Mesenchymal stem cell (in vitro differentiated cells and primary cell): ENCODE results near the gene BID.

Experiments used
- DNase-seq: peaks from one replicate; pipeline ENCODE4 v3.0.0-alpha.2; 2013
- H2AFZ ChIP-seq: one replicate; pipeline ENCODE4 v1.6.1; 2013; ENCODE audit warnings: low read depth, mild to moderate bottlenecking, control low read depth, inconsistent platforms, low read length, moderate library complexity
- H2AK5ac ChIP-seq: 2 replicates; pipeline ENCODE4 v1.6.1; 2013; ENCODE audit warnings: low read length, moderate library complexity, mild to moderate bottlenecking, inconsistent platforms; ENCODE audit not compliant: severe bottlenecking
- H2BK120ac ChIP-seq: one replicate; pipeline ENCODE4 v1.6.1; 2013; ENCODE audit warnings: low read depth, mild to moderate bottlenecking, inconsistent platforms, low read length, moderate library complexity
- H2BK12ac ChIP-seq, 2 experiments: one replicate each; pipeline ENCODE4 v1.6.1; 2013; ENCODE audit warnings: inconsistent platforms in 2 of 2, low read length in 2 of 2, mild to moderate bottlenecking in 2 of 2, moderate library complexity in 2 of 2, control low read depth in 1 of 2
- H2BK15ac ChIP-seq: one replicate; pipeline ENCODE4 v1.6.1; 2013; ENCODE audit warnings: mild to moderate bottlenecking, low read depth, inconsistent platforms; ENCODE audit not compliant: poor library complexity, severe bottlenecking
- H2BK5ac ChIP-seq: 2 replicates; pipeline ENCODE4 v1.6.1; 2013; ENCODE audit warnings: low read depth, mild to moderate bottlenecking, low read length, control low read depth, inconsistent platforms; ENCODE audit not compliant: poor library complexity, severe bottlenecking
- H3K14ac ChIP-seq, 2 experiments: one replicate each; pipeline ENCODE4 v1.6.1; 2013; ENCODE audit warnings: inconsistent platforms in 2 of 2, low read length in 2 of 2, control low read depth in 1 of 2, mild to moderate bottlenecking in 1 of 2, moderate library complexity in 1 of 2
- H3K18ac ChIP-seq, 2 experiments: one replicate each; pipeline ENCODE4 v1.6.1; 2013; ENCODE audit warnings: inconsistent platforms in 2 of 2, low read length in 2 of 2, control low read depth in 1 of 2, low read depth in 1 of 2, mild to moderate bottlenecking in 1 of 2
- H3K23ac ChIP-seq, 2 experiments: one replicate each; pipeline ENCODE4 v1.6.1; 2013; ENCODE audit warnings: inconsistent platforms in 2 of 2, low read length in 2 of 2, mild to moderate bottlenecking in 2 of 2, moderate library complexity in 2 of 2, control low read depth in 1 of 2
- H3K27ac ChIP-seq: 2 replicates; pipeline ENCODE4 v1.5.1; 2013; ENCODE audit warnings: mild to moderate bottlenecking, moderate library complexity, low read length, control low read depth, inconsistent platforms; ENCODE audit not compliant: poor library complexity, severe bottlenecking
- H3K27me3 ChIP-seq, 2 experiments: 2 replicates each; pipeline versions ENCODE4 v1.6.1 to v1.7.0; 2013; ENCODE audit warnings: low read length in 2 of 2, mild to moderate bottlenecking in 2 of 2, moderate library complexity in 2 of 2, control low read depth in 1 of 2, inconsistent platforms in 1 of 2; ENCODE audit not compliant: control insufficient read depth in 1 of 2, insufficient read depth in 1 of 2
- H3K36me3 ChIP-seq, 2 experiments: 2 replicates each; pipeline versions ENCODE4 v1.6.1 to v1.7.0; 2013; ENCODE audit warnings: low read length in 2 of 2, control low read depth in 1 of 2, inconsistent platforms in 1 of 2, low read depth in 1 of 2, mild to moderate bottlenecking in 1 of 2; ENCODE audit not compliant: insufficient read depth in 2 of 2, control insufficient read depth in 1 of 2
- H3K4ac ChIP-seq, 2 experiments: one replicate each; pipeline ENCODE4 v1.6.1; 2013; ENCODE audit warnings: inconsistent platforms in 2 of 2, low read length in 2 of 2, mild to moderate bottlenecking in 2 of 2, moderate library complexity in 2 of 2, control low read depth in 1 of 2, low read depth in 1 of 2
- H3K4me1 ChIP-seq: 2 replicates; pipeline ENCODE4 v1.6.1; 2013; ENCODE audit warnings: low read depth, low read length, control low read depth; ENCODE audit not compliant: control insufficient read depth, insufficient read depth
- H3K4me2 ChIP-seq: 2 replicates; pipeline ENCODE4 v1.6.1; 2013; ENCODE audit warnings: low read length, mild to moderate bottlenecking, inconsistent platforms; ENCODE audit not compliant: poor library complexity, severe bottlenecking
- H3K4me3 ChIP-seq, 2 experiments: 2 replicates each; pipeline versions ENCODE4 v1.5.1 to v1.7.0; 2013; ENCODE audit warnings: low read length in 2 of 2, mild to moderate bottlenecking in 2 of 2, control low read depth in 1 of 2, low read depth in 1 of 2; ENCODE audit not compliant: insufficient read depth in 1 of 2
- H3K79me1 ChIP-seq: replicated peaks from 2 replicates; pipeline ENCODE4 v1.6.1; 2013; ENCODE audit warnings: mild to moderate bottlenecking, control low read depth, low read length, inconsistent platforms; ENCODE audit not compliant: poor library complexity, severe bottlenecking
- H3K9ac ChIP-seq: 2 replicates; pipeline ENCODE4 v1.7.0; 2013; ENCODE audit warnings: mild to moderate bottlenecking, low read length, moderate library complexity
- H3K9me3 ChIP-seq: 2 replicates; pipeline ENCODE4 v1.7.0; 2013; ENCODE audit warnings: mild to moderate bottlenecking, low read length; ENCODE audit not compliant: control insufficient read depth
- H4K8ac ChIP-seq: one replicate; pipeline ENCODE4 v1.6.1; 2013; ENCODE audit warnings: inconsistent platforms, mild to moderate bottlenecking, low read length, moderate library complexity
- H4K91ac ChIP-seq: one replicate; pipeline ENCODE4 v1.6.1; 2013; ENCODE audit warnings: mild to moderate bottlenecking, low read length, inconsistent platforms
- WGBS: methylation state at CpG from one replicate; pipeline ENCODE4 v1.1.7; 2013; ENCODE audit warnings: mixed read lengths; 5-methylcytosine and 5-hydroxymethylcytosine counted together

The BID gene

DNA sequence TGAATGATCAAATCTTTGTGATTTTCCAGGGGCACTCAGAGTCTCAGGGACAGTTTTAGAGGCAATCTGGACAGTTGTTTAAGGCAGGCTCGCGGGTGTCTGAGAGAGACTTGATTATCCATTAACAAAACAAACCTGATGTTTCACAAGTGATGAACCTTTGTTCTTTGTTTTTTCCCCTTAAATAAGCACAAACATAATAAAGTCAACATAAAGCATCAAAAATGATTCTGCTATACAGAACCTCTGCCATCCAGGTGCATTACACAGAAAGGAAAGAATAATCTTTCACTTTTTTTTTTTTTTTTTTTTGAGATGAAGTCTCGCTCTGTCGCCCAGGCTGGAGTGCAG, 13.2 kb downstream of the BID start:
- Histone ChIP-seq H3K4me1 (peaks cover 3% of the 10 kb centered on the region), H3K79me1 (peaks cover 16% of the 10 kb centered on the region), H3K9me3 (no peaks in the 10 kb centered on the region), H3K4me2 (no peak overlapping the region), H2BK12ac (no peak overlapping the region), H2BK120ac (no peak overlapping the region), H3K36me3 (peaks cover 0 to 3% of the 10 kb centered on the region in 2 experiments), H4K8ac (no peak overlapping the region), H3K18ac (no peak overlapping the region), H3K27ac (no peak overlapping the region), H3K27me3 (no peaks in the 10 kb centered on the region), H3K4me3 (no peak overlapping the region), H3K23ac (no peak overlapping the region), H2BK5ac (no peak overlapping the region), H3K14ac (no peak overlapping the region), H4K91ac (no peak overlapping the region), H2AFZ (no peak overlapping the region), H3K9ac (no peak overlapping the region), H3K4ac (no peak overlapping the region), H2AK5ac (no peak overlapping the region), H2BK15ac (no peak overlapping the region)
- no peak for DNase-seq
- WGBS = 97% methylated on average over 2 of the region's 4 CpGs

- Histone ChIP-seq H3K36me3 (peaks cover 0 to 14% of the 10 kb centered on the region in 2 experiments), H2BK5ac (no peak overlapping the region), H3K4me1 (no peaks in the 10 kb centered on the region), H4K91ac (no peak overlapping the region), H3K18ac (no peak overlapping the region), H3K79me1 (peaks cover 32% of the 10 kb centered on the region), H2AK5ac (no peak overlapping the region), H3K4me2 (no peak overlapping the region), H3K9ac (no peak overlapping the region), H3K27me3 (no peaks in the 10 kb centered on the region), H3K9me3 (no peaks in the 10 kb centered on the region), H2AFZ (no peak overlapping the region), H3K4ac (no peak overlapping the region), H4K8ac (no peak overlapping the region), H3K14ac (no peak overlapping the region), H3K23ac (no peak overlapping the region), H2BK15ac (no peak overlapping the region), H2BK120ac (no peak overlapping the region), H3K27ac (no peak overlapping the region), H3K4me3 (no peak overlapping the region), H2BK12ac (no peak overlapping the region)
- 91% methylated on average over 14 of the region's 14 CpGs for WGBS
- DNase-seq = no peak
These were observed 19.9 kb downstream of the BID start for GRCh38 chr22:17754233-17754925.

- Histone ChIP-seq H3K4ac (no peak overlapping the region), H2BK5ac (no peak overlapping the region), H4K8ac (no peak overlapping the region), H4K91ac (peak overlapping the region; percentile 9), H3K9me3 (no peaks in the 10 kb centered on the region), H3K36me3 (peaks cover 0 to 21% of the 10 kb centered on the region in 2 experiments), H3K18ac (no peak overlapping the region), H3K27ac (no peak overlapping the region), H3K23ac (no peak overlapping the region), H2BK12ac (no peak overlapping the region), H3K4me1 (no peaks in the 10 kb centered on the region), H3K79me1 (peaks cover 33% of the 10 kb centered on the region), H2AFZ (no peak overlapping the region), H3K9ac (no peak overlapping the region), H3K4me2 (no peak overlapping the region), H2BK15ac (peak overlapping the region; percentile 36), H2AK5ac (no peak overlapping the region), H3K4me3 (no peak overlapping the region), H3K14ac (peak overlapping the region in 1 of 2 experiments; percentile 36), H3K27me3 (no peaks in the 10 kb centered on the region), H2BK120ac (no peak overlapping the region)
- DNase-seq = peak; percentile 23
- 78% methylated on average over 13 of the region's 13 CpGs for WGBS
These were observed 20.8 kb downstream of the BID start for GRCh38 chr22:17753401-17753989.

DNA sequence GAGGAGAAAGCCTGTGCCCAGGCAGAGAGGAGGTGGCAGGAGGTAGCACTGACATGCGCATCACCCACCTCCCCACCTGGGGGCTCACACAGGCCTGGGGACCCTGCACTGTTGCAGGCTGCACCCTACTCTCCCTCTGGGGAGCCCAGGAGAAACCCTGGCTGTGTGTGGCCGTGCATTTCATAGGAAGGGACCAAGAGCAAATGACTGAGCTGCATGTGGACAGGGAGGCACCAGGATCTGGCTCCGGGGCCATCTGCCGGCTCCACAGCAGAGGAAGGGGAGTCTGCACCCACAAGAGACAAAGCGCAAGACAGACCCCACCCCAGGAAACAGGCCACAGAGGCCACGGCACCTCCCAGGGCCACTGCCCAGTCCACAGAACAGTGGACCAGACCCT, 22.7 kb downstream of the BID start:
- H3K23ac ChIP-seq = no peak overlapping the region
- H3K4me1 ChIP-seq = no peaks in the 10 kb centered on the region
- no peak overlapping the region for H3K9ac ChIP-seq
- H3K27ac ChIP-seq = no peak overlapping the region
- peaks cover 30% of the 10 kb centered on the region for H3K79me1 ChIP-seq
- H4K8ac ChIP-seq = no peak overlapping the region
- H3K27me3 ChIP-seq = no peaks in the 10 kb centered on the region
- H3K4me2 ChIP-seq = no peak overlapping the region
- H3K9me3 ChIP-seq = no peaks in the 10 kb centered on the region
- no peak overlapping the region for H2BK15ac ChIP-seq
- no peak overlapping the region for H2BK120ac ChIP-seq
- no peak overlapping the region for H3K4me3 ChIP-seq
- no peak overlapping the region for H3K4ac ChIP-seq
- H2AK5ac ChIP-seq = no peak overlapping the region
- DNase-seq = no peak
- H3K36me3 ChIP-seq = peaks cover 0 to 19% of the 10 kb centered on the region in 2 experiments
- no peak overlapping the region for H2BK5ac ChIP-seq
- H3K18ac ChIP-seq = no peak overlapping the region
- no peak overlapping the region for H2AFZ ChIP-seq
- 76% methylated on average over 6 of the region's 6 CpGs for WGBS
- H3K14ac ChIP-seq = no peak overlapping the region
- H2BK12ac ChIP-seq = no peak overlapping the region
- no peak overlapping the region for H4K91ac ChIP-seq
